Aorta (tissue), 5 donors: ENCODE results near the gene GPR137B. TPM values are rescaled to one million over a fixed set of nuclear protein-coding genes. Genes with fewer than 3 reads are reported as not detected.

Experiments used
- ATAC-seq: fragments of 200-7000 bp; cut with Tn5 transposase; one replicate; pipeline ENCODE4 v1.9.1; 2022; ENCODE audit warnings: moderate library complexity; ENCODE audit not compliant: low FRiP score
- DNase-seq, 2 donors: peaks; one replicate each; pipeline ENCODE4 v3.0.0-alpha.2; 2020
- H3K27ac ChIP-seq, 2 donors: one replicate each; pipeline ENCODE4 v1.5.1; 2013; ENCODE audit warnings: low read length in 2 of 2, mild to moderate bottlenecking in 2 of 2, moderate library complexity in 2 of 2, control low read depth in 1 of 2, inconsistent platforms in 1 of 2, low read depth in 1 of 2
- H3K27me3 ChIP-seq, 2 donors: one replicate each; pipeline ENCODE4 v1.6.1; 2013; ENCODE audit warnings: control low read depth in 1 of 2, low read length in 1 of 2, mild to moderate bottlenecking in 1 of 2, moderate library complexity in 1 of 2; ENCODE audit not compliant: insufficient read depth in 2 of 2, control insufficient read depth in 1 of 2
- H3K36me3 ChIP-seq, 2 donors: one replicate each; pipeline ENCODE4 v1.6.1; 2013; ENCODE audit warnings: control low read depth in 1 of 2, low read length in 1 of 2, mild to moderate bottlenecking in 1 of 2; ENCODE audit not compliant: insufficient read depth in 2 of 2, control insufficient read depth in 1 of 2
- H3K4me1 ChIP-seq, 2 donors: one replicate each; pipeline ENCODE4 v1.6.1; 2013; ENCODE audit warnings: low read length in 2 of 2, control low read depth in 1 of 2, mild to moderate bottlenecking in 1 of 2, moderate library complexity in 1 of 2; ENCODE audit not compliant: insufficient read depth in 2 of 2, control insufficient read depth in 1 of 2
- H3K4me3 ChIP-seq, 2 donors: one replicate each; pipeline ENCODE4 v1.5.1; 2013; ENCODE audit warnings: low read length in 2 of 2, control low read depth in 1 of 2, mild to moderate bottlenecking in 1 of 2
- H3K9me3 ChIP-seq: one replicate; pipeline ENCODE4 v1.6.1; 2013; ENCODE audit warnings: mild to moderate bottlenecking, low read length; ENCODE audit not compliant: control insufficient read depth
- WGBS, 2 donors: extraction: QIAGEN DNeasy Blood & Tissue Kit; methylation state at CpG; one replicate each; pipeline ENCODE4 v1.1.7; 2013; 5-methylcytosine and 5-hydroxymethylcytosine counted together
- intact Hi-C, 2 donors: fragments of 100-400 bp; cut with DNase I; formaldehyde crosslinking; loops; one replicate each; pipeline versions ENCODE4 v1.14.2 to v1.15.0; 2022
- polyA plus RNA-seq, 2 donors: library from polyadenylated mRNA; stranded (reverse); fragments of 200-250 nt; gene quantifications; one replicate each; pipeline ENCODE4 v1.2.3, GENCODE V29; 2013
- total RNA-seq, 2 donors: library from RNA; stranded (reverse); fragmentation: NEBNext Ultra II Directional; extraction: Animal tissue kit (Norgen Biotek cat#: 25700); gene quantifications; one replicate each; pipeline ENCODE4 v1.2.1, GENCODE V29; 2021
- donor health status: healthy with polysubstance abuse.
- donor health status: Bipolar disorder and iron deficiency.
- donor health status: DM: no; HTN: no; CAD: no.
- donor health status: DM: no; HTN: no; CAD: no.
- donor health status: DM: yes; HTN: yes; CAD: no.

The GPR137B gene
- total and polyA plus RNA-seq, 4 donors: 15.4 to 21.3 (median 19.5) TPM

GRCh38 chr1:236228411-236228810 lies 86.1 kb downstream of the GPR137B start:
- 86 to 88% methylated on average over 4 of the region's 4 CpGs for WGBS, 2 donors
- no peaks in the 10 kb centered on the region for H3K9me3 ChIP-seq
- H3K4me1 ChIP-seq: no peaks in the 10 kb centered on the region
- no peak for DNase-seq
- H3K4me3 ChIP-seq: no peak overlapping the region
- no peaks in the 10 kb centered on the region for H3K27me3 ChIP-seq
- intact Hi-C loops: no loop called here
- H3K36me3 ChIP-seq: no peaks in the 10 kb centered on the region
- no peak for ATAC-seq
- no peak overlapping the region for H3K27ac ChIP-seq

- H3K36me3 ChIP-seq: peaks cover 0 to 4% of the 10 kb centered on the region in 2 donors
- intact Hi-C loops: no loop called here
Measured at GRCh38 chr1:236235116-236235515, 92.8 kb downstream of the GPR137B start.

GRCh38 chr1:236239092-236239585 lies 96.8 kb downstream of the GPR137B start:
- intact Hi-C loops: no loop called here

More at GRCh38 chr1:236235116-236235515, 92.8 kb downstream of the GPR137B start:
- no peak overlapping the region for H3K4me3 ChIP-seq
- 90 to 94% methylated on average over 3 of the region's 3 CpGs for WGBS, 2 donors
- H3K4me1 ChIP-seq: no peaks in the 10 kb centered on the region
- no peak overlapping the region for H3K27ac ChIP-seq
- H3K9me3 ChIP-seq: no peaks in the 10 kb centered on the region
- DNase-seq: no peak
- no peak for ATAC-seq
- no peaks in the 10 kb centered on the region for H3K27me3 ChIP-seq

GRCh38 chr1:236240675-236241074 lies 98.3 kb downstream of the GPR137B start:
- H3K4me3 ChIP-seq: no peak overlapping the region
- intact Hi-C loops: no loop called here
- peaks cover 0 to 2% of the 10 kb centered on the region in 2 donors for H3K36me3 ChIP-seq
- DNase-seq (no peak), ATAC-seq (no peak)
- H3K4me1 ChIP-seq: no peaks in the 10 kb centered on the region
- H3K27me3 ChIP-seq: no peaks in the 10 kb centered on the region
- WGBS, 2 donors: 94 to 95% methylated on average over 3 of the region's 3 CpGs
- no peak overlapping the region for H3K27ac ChIP-seq
- no peaks in the 10 kb centered on the region for H3K9me3 ChIP-seq

More at GRCh38 chr1:236239092-236239585, 96.8 kb downstream of the GPR137B start:
- no peaks in the 10 kb centered on the region for H3K9me3 ChIP-seq
- H3K4me3 ChIP-seq: no peak overlapping the region
- no peaks in the 10 kb centered on the region for H3K4me1 ChIP-seq
- WGBS, 2 donors: 62 to 75% methylated on average over 1 of the region's 1 CpG
- peaks cover 0 to 2% of the 10 kb centered on the region in 2 donors for H3K36me3 ChIP-seq
- no peak overlapping the region for H3K27ac ChIP-seq
- H3K27me3 ChIP-seq: no peaks in the 10 kb centered on the region
- no peak for ATAC-seq
- DNase-seq: no peak

- intact Hi-C loops: no loop called here
- Histone ChIP-seq H3K27me3 (no peaks in the 10 kb centered on the region), H3K4me1 (no peaks in the 10 kb centered on the region), H3K9me3 (no peaks in the 10 kb centered on the region), H3K4me3 (no peak overlapping the region), H3K27ac (no peak overlapping the region), H3K36me3 (peaks cover 0 to 2% of the 10 kb centered on the region in 2 donors)
- DNase-seq (no peak), ATAC-seq (no peak)
- 90 to 92% methylated on average over 2 of the region's 2 CpGs for WGBS, 2 donors
Measured at GRCh38 chr1:236242568-236242967, 100.2 kb downstream of the GPR137B start.

GRCh38 chr1:236247286-236247685 lies 104.9 kb downstream of the GPR137B start:
- Histone ChIP-seq H3K4me1 (no peaks in the 10 kb centered on the region), H3K9me3 (no peaks in the 10 kb centered on the region), H3K27ac (no peak overlapping the region), H3K4me3 (no peak overlapping the region), H3K36me3 (no peaks in the 10 kb centered on the region), H3K27me3 (no peaks in the 10 kb centered on the region)
- WGBS, 2 donors: 98 to 100% methylated on average over 3 of the region's 3 CpGs
- ATAC-seq (no peak), DNase-seq (no peak)
- intact Hi-C loops: no loop called here

GRCh38 chr1:236251587-236251986 lies 109.2 kb downstream of the GPR137B start:
- Histone ChIP-seq H3K27ac (no peak overlapping the region), H3K9me3 (no peaks in the 10 kb centered on the region), H3K36me3 (peaks cover 0 to 4% of the 10 kb centered on the region in 2 donors), H3K4me1 (no peaks in the 10 kb centered on the region), H3K4me3 (no peak overlapping the region), H3K27me3 (no peaks in the 10 kb centered on the region)
- ATAC-seq: no peak
- no peak for DNase-seq
- intact Hi-C loops: no loop called here
- WGBS, 2 donors: 84 to 95% methylated on average over 1 of the region's 1 CpG

GRCh38 chr1:236253119-236253518 lies 110.8 kb downstream of the GPR137B start:
- no peak for ATAC-seq
- Histone ChIP-seq H3K36me3 (peaks cover 0 to 4% of the 10 kb centered on the region in 2 donors), H3K4me1 (no peaks in the 10 kb centered on the region), H3K4me3 (no peak overlapping the region), H3K27me3 (no peaks in the 10 kb centered on the region), H3K9me3 (no peaks in the 10 kb centered on the region), H3K27ac (no peak overlapping the region)
- intact Hi-C loops: no loop called here
- WGBS, 2 donors: 92 to 96% methylated on average over 1 of the region's 1 CpG
- no peak for DNase-seq

GRCh38 chr1:236253918-236254637 lies 111.7 kb downstream of the GPR137B start:
- WGBS, 2 donors: 62 to 76% methylated on average over 4 of the region's 4 CpGs
- Histone ChIP-seq H3K27ac (no peak overlapping the region), H3K4me3 (no peak overlapping the region), H3K9me3 (no peaks in the 10 kb centered on the region), H3K36me3 (peaks cover 0 to 4% of the 10 kb centered on the region in 2 donors), H3K4me1 (no peaks in the 10 kb centered on the region), H3K27me3 (no peaks in the 10 kb centered on the region)
- intact Hi-C loops: no loop called here
- ATAC-seq (no peak), DNase-seq (no peak)
